Peyer's patch (tissue), 4 donors: ENCODE measurements around the gene PIAS4.

ENCODE experiments used
- CTCF ChIP-seq, 6 experiments: fragments of 450-650 bp in 4 of 6; fragments of 200-600 bp in 2 of 6; sonication (generic) in 1 of 6; IDR thresholded peaks; one replicate each; pipeline ENCODE4 v1.5.1; 2017 to 2019; ENCODE audit warnings: antibody characterized with exemption in 6 of 6, mild to moderate bottlenecking in 3 of 6, moderate library complexity in 1 of 6
- POLR2A ChIP-seq, 2 donors: fragments of 450-650 bp; IDR thresholded peaks; one replicate each; pipeline ENCODE4 v1.5.1; 2017; ENCODE audit warnings: antibody characterized with exemption in 2 of 2, mild to moderate bottlenecking in 2 of 2, moderate library complexity in 2 of 2

- TF ChIP-seq CTCF (IDR thresholded peaks at IDR 0.05) = no peak
- TF ChIP-seq POLR2A (IDR thresholded peaks at IDR 0.05) = no peak
These were observed 76.4 kb downstream of the PIAS4 start for GRCh38 chr19:4083677-4084546.
